ENCODE data around the gene PRR19.
"Not testable (repeated sequence)": the region's sequence is repeated elsewhere in the genome, so short reads cannot be mapped to it uniquely, and the experiment has no call there.

PRR19 gene

GRCh38 chr19:42328854-42329253 lies 26.9 kb downstream of the PRR19 start:
- no peak for TF ChIP-seq EZH2phosphoT487 (conservative IDR thresholded peaks at IDR 0.05; ENCODE audit: low read length)
- TF ChIP-seq, protein P1, sequence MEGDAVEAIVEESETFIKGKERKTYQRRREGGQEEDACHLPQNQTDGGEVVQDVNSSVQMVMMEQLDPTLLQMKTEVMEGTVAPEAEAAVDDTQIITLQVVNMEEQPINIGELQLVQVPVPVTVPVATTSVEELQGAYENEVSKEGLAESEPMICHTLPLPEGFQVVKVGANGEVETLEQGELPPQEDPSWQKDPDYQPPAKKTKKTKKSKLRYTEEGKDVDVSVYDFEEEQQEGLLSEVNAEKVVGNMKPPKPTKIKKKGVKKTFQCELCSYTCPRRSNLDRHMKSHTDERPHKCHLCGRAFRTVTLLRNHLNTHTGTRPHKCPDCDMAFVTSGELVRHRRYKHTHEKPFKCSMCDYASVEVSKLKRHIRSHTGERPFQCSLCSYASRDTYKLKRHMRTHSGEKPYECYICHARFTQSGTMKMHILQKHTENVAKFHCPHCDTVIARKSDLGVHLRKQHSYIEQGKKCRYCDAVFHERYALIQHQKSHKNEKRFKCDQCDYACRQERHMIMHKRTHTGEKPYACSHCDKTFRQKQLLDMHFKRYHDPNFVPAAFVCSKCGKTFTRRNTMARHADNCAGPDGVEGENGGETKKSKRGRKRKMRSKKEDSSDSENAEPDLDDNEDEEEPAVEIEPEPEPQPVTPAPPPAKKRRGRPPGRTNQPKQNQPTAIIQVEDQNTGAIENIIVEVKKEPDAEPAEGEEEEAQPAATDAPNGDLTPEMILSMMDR (IDR thresholded peaks at IDR 0.05; ENCODE audit: insufficient read depth, low read length, poor library complexity, severe bottlenecking): no peak
- H3K79me2 ChIP-seq (ENCODE audit: insufficient read depth, low read length): no peaks in the 10 kb centered on the region
- H3F3A ChIP-seq (ENCODE audit: insufficient read depth): no peaks in the 10 kb centered on the region
- H3K4me2 ChIP-seq (ENCODE audit: low read depth, low read length, poor library complexity, severe bottlenecking): no peak overlapping the region
- no peaks in the 10 kb centered on the region for H3K9me3 ChIP-seq (ENCODE audit: insufficient read depth, low read length)
- H3K36me3 ChIP-seq (ENCODE audit: low read length): no peaks in the 10 kb centered on the region
- H2AFZ ChIP-seq (ENCODE audit: low read depth, low read length, severe bottlenecking): no peak overlapping the region
- no peak overlapping the region for H3K4me3 ChIP-seq (ENCODE audit: insufficient read depth, low read length, poor library complexity, severe bottlenecking)
- no peaks in the 10 kb centered on the region for H3K27me3 ChIP-seq (ENCODE audit: low read length)
- H3K9ac ChIP-seq (ENCODE audit: low read length): no peak overlapping the region
- H3K27ac ChIP-seq (ENCODE audit: low read depth, low read length): no peak overlapping the region
- H4K20me1 ChIP-seq (ENCODE audit: low read depth, low read length): no peaks in the 10 kb centered on the region
- no peaks in the 10 kb centered on the region for H3K9me2 ChIP-seq (replicated peaks; ENCODE audit: insufficient read depth, low read length)

DNA sequence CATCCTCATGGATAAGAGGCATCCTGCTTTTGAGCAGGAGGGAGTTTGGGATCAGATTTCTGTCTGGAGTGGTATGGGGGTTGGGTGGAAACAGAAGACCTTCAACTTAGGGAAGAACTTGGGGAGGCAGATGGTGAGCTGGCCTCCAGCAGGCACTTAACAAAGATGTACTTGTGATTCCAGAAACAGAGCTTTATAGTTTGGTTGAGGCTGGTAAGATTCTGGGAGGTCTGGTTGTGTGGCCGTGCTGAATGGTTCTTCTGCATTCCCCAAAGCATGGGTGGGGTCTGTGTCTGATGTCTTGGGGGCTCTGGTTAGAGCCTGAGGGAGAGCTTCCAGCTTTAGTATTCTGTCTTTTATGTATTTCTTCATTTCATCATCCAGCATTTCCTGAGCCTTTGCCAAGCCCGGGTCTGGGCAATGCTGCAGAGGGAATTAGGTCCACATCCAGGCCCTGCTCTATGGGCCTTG lies 28.3 kb downstream of the PRR19 start:
- no peaks in the 10 kb centered on the region for H4K20me1 ChIP-seq (ENCODE audit: low read depth, low read length)

DNA sequence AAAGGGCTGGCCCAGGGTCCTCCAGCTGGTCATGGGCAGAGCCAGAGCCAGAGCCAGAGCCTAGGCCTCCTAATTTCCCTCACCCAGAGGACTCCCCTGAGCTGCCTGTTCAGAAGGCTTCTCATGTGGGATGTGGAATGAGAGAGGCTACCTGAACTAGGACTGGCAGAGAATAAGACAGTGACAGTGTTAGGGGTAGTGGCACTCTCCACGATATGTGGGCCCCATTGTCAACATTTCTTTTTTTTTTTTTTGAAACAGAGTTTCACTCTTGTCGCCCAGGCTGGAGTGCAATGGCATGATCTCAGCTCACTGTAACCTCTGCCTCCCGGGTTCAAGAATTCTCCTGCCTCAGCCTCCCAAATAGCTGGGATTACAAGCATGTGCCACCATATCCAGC lies 29.4 kb downstream of the PRR19 start:
- H3K27ac ChIP-seq (ENCODE audit: low read depth, low read length); H3K36me3 ChIP-seq (ENCODE audit: low read length); H3K4me3 ChIP-seq (ENCODE audit: insufficient read depth, low read length, poor library complexity, severe bottlenecking); H3K9me2 ChIP-seq (replicated peaks; ENCODE audit: insufficient read depth, low read length); H3K27me3 ChIP-seq (ENCODE audit: low read length); H3K4me2 ChIP-seq (ENCODE audit: low read depth, low read length, poor library complexity, severe bottlenecking); H3K79me2 ChIP-seq (ENCODE audit: insufficient read depth, low read length); H3K9ac ChIP-seq (ENCODE audit: low read length); H3F3A ChIP-seq (ENCODE audit: insufficient read depth); H3K9me3 ChIP-seq (ENCODE audit: insufficient read depth, low read length); H2AFZ ChIP-seq (ENCODE audit: low read depth, low read length, severe bottlenecking); H4K20me1 ChIP-seq (ENCODE audit: low read depth, low read length): not testable (repeated sequence)

More for the DNA sequence above, 28.3 kb downstream of the PRR19 start:
- no peak for TF ChIP-seq EZH2phosphoT487 (conservative IDR thresholded peaks at IDR 0.05; ENCODE audit: low read length)
- TF ChIP-seq, protein P1 (IDR thresholded peaks at IDR 0.05; ENCODE audit: insufficient read depth, low read length, poor library complexity, severe bottlenecking): no peak
- H3F3A ChIP-seq (ENCODE audit: insufficient read depth): no peaks in the 10 kb centered on the region
- no peaks in the 10 kb centered on the region for H3K9me2 ChIP-seq (replicated peaks; ENCODE audit: insufficient read depth, low read length)
- no peak overlapping the region for H3K27ac ChIP-seq (ENCODE audit: low read depth, low read length)
- H3K79me2 ChIP-seq (ENCODE audit: insufficient read depth, low read length): no peaks in the 10 kb centered on the region
- H3K4me2 ChIP-seq (ENCODE audit: low read depth, low read length, poor library complexity, severe bottlenecking): no peak overlapping the region
- H3K27me3 ChIP-seq (ENCODE audit: low read length): no peaks in the 10 kb centered on the region
- H3K9me3 ChIP-seq (ENCODE audit: insufficient read depth, low read length): no peaks in the 10 kb centered on the region
- H3K36me3 ChIP-seq (ENCODE audit: low read length): no peaks in the 10 kb centered on the region
- no peak overlapping the region for H2AFZ ChIP-seq (ENCODE audit: low read depth, low read length, severe bottlenecking)
- H3K9ac ChIP-seq (ENCODE audit: low read length): no peak overlapping the region
- no peak overlapping the region for H3K4me3 ChIP-seq (ENCODE audit: insufficient read depth, low read length, poor library complexity, severe bottlenecking)

- Histone ChIP-seq H3F3A (ENCODE audit: insufficient read depth) (no peaks in the 10 kb centered on the region), H3K36me3 (ENCODE audit: low read length) (no peaks in the 10 kb centered on the region), H4K20me1 (ENCODE audit: low read depth, low read length) (no peaks in the 10 kb centered on the region), H2AFZ (ENCODE audit: low read depth, low read length, severe bottlenecking) (no peak overlapping the region), H3K79me2 (ENCODE audit: insufficient read depth, low read length) (no peaks in the 10 kb centered on the region), H3K4me3 (ENCODE audit: insufficient read depth, low read length, poor library complexity, severe bottlenecking) (no peak overlapping the region), H3K4me2 (ENCODE audit: low read depth, low read length, poor library complexity, severe bottlenecking) (no peak overlapping the region), H3K27ac (ENCODE audit: low read depth, low read length) (no peak overlapping the region), H3K27me3 (ENCODE audit: low read length) (no peaks in the 10 kb centered on the region), H3K9me3 (ENCODE audit: insufficient read depth, low read length) (no peaks in the 10 kb centered on the region), H3K9ac (ENCODE audit: low read length) (no peak overlapping the region), H3K9me2 (replicated peaks; ENCODE audit: insufficient read depth, low read length) (no peaks in the 10 kb centered on the region)
- TF ChIP-seq, protein P1 (IDR thresholded peaks at IDR 0.05; ENCODE audit: insufficient read depth, low read length, poor library complexity, severe bottlenecking): no peak
- no peak for TF ChIP-seq EZH2phosphoT487 (conservative IDR thresholded peaks at IDR 0.05; ENCODE audit: low read length)
These were observed 30.1 kb downstream of the PRR19 start for GRCh38 chr19:42332059-42332458.

Data from SU-DHL-6 (cell line).